NCI-H82 (cell line): ENCODE results near the gene NRXN3.
"Not testable (repeated sequence)": the region's sequence is repeated elsewhere in the genome, so short reads cannot be mapped to it uniquely, and the experiment has no call there.

Source experiments
- DNase-seq: peaks from one replicate; lab custom pipeline; 2025; lab: John Stamatoyannopoulos, UW

NRXN3 gene

DNA sequence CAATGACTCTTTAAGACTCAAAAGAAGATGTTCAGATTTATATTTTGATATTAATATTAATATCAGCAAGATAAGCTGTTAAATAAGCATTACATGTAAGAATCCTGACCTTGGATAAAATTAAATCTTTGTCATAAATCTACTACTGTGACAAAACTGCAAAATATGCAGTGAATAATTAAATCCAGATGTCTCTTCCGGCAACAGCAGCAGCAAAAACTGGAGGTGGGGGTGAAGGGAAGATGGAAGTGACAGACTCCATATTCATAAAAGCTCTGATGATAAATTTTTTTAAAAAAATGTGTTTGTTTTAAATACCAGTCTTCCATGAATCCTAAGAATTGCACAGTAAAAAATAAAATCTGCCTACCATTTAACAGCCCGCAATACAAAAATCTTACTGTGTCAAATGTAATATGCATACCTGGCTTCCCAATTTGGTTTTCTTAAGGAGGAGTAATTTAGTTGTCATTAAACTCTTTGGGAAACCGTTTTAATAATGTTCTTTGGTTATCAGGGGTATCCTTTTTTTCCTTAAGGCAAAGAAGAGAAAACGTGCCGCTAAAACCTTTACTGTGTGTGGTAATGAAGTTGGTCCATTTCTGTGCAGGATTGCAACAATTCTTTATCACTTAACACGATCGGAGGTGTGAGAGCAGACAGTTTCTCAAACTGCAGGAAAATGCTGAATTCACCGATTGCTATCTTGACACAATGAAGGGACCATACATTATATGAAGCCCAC lies 1562.9 kb downstream of the NRXN3 start:
- DNase-seq, result no peak

DNA sequence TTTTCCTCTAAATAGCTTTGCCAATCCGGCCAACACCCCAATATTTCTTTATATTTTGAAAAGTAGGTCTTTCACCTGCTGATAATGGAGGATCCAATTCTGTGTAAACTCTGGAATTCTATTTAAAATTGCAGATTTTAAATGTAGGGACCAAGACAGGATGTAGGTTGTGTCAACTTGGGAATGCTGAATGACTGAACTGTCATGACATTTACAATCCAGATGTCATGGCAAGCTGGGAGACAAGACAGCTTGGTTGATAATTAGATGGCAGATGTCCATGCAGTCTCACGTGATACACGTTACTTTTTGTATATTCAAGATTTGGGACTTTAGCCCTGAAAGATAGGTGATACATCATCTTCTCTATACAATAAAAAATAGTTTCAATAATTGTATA lies 1564.0 kb downstream of the NRXN3 start:
- DNase-seq, result no peak

DNA sequence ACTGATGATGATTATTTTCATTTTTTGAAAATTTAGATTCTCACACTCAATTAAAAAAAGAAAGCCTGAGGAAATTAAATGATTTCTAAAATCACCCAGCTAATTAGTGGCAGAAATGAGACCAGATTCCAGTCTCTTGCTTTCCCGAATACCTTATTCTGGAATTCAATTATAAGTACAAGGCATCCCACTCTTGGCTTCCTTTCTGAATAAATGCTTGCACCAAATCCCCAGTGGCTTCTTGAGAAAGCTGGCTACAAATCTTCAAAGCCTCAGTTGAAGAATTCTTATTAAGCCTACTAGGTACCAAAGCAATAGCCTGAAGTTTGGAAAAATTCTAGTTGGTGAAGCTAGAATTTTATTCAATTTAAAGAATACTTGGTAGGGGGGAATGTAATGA lies 1564.5 kb downstream of the NRXN3 start:
- no peak for DNase-seq

DNA sequence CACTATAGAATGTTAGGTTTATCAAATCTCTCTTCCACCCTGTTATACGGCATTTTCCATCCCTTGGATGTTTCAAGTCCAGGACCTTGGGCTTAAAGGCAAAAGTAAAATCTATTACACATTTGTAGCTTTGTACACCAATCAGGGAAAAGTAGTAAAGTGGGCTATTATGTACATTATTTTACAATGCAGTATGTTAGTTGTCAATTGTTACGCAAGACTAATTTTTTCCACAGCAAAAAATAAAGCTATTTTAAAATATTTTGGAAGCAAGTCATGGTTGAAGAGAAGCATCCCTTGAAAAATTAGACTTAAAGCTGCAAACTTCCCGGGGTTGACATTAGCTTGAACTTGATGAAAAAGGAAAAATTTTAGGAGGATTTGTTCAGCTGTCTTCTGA lies 1564.9 kb downstream of the NRXN3 start:
- DNase-seq, result no peak

DNA sequence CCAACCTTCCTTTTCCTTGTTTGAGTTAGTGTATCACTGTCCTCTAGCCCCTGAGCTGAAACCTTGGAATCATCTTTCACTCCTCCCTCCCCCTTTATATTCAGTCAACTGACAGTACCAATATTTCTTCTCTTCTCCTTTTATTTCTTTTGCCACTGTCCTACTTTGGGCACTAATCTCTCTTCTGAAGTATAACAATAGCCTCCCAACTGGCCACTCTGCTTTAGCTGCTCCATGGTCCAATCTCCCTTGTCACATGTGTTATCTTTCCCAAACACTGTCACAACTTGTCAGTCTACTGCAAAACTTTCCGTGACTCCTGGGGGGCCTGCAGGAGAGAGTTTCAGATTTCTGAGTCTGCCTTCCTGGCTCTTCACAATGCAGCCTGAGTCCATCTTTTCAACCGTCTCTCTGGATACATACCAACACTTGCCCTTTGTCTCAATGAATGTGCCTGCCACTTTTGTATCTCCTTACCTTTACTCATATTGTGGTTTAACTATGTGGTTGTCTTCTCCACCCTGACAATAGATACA lies 1570.0 kb downstream of the NRXN3 start:
- no peak for DNase-seq

- DNase-seq, result no peak
These were observed 1572.0 kb downstream of the NRXN3 start for GRCh38 chr14:79742142-79742541.

- no peak for DNase-seq
These were observed 1574.9 kb downstream of the NRXN3 start for GRCh38 chr14:79745046-79745445.

DNA sequence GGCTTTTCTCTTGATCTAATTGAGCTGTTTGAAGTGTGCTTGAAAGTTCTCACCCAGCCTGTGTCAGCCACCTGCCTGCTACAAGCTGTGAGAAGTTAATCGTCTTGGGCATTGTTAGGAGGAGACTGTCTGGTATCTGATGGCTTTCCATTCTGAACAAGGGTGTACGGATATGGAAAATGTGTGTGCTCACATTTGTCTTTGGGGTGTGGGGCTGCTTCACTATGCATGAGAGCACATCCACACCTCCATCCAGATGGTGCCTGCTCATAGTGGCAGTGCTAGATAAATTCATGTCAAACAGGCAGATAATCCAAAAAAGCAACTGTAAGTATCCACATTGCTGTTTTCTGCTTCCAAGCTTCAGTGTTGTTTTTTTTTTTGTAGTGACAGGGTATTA lies 1578.9 kb downstream of the NRXN3 start:
- no peak for DNase-seq

GRCh38 chr14:79758985-79759384 lies 1588.8 kb downstream of the NRXN3 start:
- no peak for DNase-seq

DNA sequence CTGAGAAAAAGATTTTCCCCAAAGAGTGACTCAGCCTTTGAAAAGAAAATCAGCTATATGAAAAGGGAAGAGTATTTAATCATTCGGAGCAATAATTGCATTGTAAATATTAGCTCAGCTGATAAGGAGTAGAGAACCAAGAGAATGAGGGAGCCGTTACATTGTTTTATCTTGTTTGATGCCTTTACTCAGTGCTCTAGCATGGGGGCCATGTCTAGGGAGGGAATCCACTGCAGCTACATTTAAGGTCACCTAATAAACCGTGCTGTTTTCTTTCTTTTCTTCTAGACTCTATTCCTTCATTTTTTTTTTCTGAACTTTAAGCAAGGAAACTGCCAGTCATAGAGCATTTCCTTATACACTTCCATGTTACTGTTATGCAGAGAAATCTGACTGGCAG lies 1594.2 kb downstream of the NRXN3 start:
- no peak for DNase-seq

- DNase-seq, result no peak
These were observed 1596.3 kb downstream of the NRXN3 start for GRCh38 chr14:79766511-79766910.

DNA sequence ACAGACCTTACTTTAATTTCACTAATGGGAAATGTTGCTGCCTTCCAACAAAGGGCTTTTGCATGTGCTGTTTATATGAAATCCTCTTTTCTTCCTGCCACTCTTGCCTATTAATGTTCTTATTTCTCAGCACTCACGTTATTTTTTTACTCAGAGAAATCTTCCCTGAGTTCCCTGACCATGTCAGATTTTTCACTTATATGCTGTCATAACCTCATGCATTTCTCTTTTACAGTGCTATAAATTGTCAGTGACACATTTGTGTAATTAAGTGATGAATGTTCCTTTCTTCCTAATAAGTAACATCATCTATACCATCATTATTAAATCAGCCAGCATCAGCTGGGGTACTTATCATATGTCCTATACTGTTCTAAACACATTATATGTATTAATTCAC lies 1597.1 kb downstream of the NRXN3 start:
- no peak for DNase-seq

- not testable (repeated sequence) for DNase-seq
These were observed 1597.5 kb downstream of the NRXN3 start for GRCh38 chr14:79767721-79768120.

GRCh38 chr14:79781882-79782281 lies 1611.7 kb downstream of the NRXN3 start:
- DNase-seq, result no peak

- DNase-seq, result no peak
These were observed 1612.9 kb downstream of the NRXN3 start for GRCh38 chr14:79783041-79783440.

DNA sequence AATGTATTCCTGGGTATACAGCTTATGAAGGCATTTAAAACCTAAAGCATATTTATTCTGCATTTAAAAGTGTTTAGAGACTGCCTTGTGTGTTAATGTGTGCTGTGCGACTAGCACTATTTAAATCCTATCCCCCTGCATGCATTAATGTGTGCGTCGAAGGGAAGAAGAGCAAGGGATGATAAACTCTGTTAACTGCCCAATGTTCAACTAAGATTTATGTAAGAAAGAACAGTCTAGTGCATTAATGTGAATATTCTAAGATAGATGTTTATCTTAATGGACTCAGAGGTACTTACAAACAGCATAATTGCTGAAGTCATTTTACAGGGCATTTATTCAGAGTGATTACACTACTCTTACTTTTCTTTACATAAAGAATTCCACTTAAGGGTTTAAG lies 1616.3 kb downstream of the NRXN3 start:
- DNase-seq, result no peak

DNA sequence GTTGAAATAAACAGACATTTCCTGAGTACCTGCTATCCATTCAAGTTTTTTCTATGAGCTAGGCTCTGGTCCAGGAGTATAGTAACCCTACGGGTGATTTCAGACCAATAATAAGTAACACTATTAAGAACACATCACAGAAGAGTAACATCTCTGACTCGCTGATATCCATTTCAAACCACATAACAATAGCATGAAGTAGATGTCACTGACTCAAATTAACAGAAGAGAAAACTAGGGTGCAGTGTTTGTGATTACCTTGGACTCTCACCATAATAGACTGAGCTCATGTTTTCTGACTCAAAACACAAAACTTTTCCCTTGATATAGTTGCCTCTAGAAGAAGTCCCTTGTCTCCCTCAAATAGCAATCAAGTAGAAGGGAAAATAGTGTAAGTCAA lies 1618.2 kb downstream of the NRXN3 start:
- DNase-seq, result no peak

- no peak for DNase-seq
These were observed 1621.0 kb downstream of the NRXN3 start for GRCh38 chr14:79791055-79791732.

DNA sequence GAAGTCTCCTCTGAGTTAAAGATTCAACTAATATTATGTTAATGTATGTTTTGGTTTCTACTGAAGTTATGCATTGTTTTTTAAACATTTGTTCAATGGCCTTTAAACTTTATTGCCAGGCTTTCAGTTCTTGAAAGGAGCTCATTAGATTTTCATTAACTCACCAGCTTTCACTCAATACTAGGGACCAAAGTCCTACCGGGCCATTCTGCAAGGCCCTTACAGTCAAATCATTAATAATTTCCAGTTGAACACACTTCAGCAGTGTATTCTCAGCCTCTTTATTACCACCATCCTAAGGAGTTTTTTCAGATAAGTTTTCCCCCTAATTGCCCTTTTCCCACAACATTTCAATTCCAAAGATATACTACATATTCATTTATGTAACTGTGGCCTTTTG lies 1631.9 kb downstream of the NRXN3 start:
- no peak for DNase-seq

DNA sequence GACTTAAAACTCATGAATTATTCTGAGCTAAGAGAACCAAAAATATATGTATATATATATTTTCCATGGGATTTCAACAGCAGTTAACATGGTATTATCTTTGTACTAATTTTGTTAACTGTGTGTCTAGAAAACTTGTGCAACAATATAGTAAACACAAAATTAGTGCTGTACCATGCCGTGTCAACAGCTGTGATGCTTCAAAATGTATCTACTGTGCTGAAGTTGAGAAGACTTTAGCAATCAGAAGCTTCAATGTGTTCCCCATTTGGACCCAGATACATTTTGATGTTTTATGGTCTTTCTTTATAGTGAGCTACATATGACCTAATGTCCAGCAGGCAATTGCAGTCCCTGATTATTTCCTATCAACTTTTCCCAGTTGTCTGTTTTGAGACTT lies 1635.5 kb downstream of the NRXN3 start:
- DNase-seq, result no peak

DNA sequence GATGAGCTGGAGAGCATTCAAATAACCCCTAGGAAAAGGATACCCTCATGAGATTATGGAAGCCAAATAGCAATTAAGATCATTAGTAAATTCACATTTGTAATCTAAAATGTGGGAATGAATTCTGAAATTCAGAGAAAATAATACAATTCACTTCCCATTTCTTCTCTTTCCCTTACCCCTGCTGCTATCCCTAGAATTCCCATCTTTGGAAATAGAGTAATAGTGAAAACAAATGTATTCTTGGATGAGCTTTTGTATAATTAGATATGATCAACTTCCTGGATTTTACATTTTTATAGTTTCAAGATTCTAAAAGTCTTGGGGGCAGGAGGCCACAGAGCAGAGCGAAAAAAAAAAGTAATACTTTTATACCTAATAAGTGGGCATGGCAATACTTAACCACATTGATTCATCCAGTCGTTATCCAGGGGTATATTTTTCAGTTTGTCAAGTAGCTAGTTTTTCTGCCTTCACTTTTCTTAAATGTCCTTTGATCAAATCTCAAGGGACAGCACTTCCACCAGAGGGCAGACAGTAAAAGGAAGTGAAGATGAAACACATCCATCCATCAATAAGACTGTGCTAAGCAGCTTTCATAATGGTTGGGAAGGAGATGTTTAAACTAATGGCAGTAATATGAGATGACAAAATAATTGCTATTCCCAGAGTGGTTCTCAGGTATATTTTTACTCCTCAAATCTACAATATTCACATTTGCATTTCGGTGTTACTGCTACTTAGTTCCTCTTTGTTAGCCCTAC lies 1639.9 kb downstream of the NRXN3 start:
- peak; percentile 73 for DNase-seq

DNA sequence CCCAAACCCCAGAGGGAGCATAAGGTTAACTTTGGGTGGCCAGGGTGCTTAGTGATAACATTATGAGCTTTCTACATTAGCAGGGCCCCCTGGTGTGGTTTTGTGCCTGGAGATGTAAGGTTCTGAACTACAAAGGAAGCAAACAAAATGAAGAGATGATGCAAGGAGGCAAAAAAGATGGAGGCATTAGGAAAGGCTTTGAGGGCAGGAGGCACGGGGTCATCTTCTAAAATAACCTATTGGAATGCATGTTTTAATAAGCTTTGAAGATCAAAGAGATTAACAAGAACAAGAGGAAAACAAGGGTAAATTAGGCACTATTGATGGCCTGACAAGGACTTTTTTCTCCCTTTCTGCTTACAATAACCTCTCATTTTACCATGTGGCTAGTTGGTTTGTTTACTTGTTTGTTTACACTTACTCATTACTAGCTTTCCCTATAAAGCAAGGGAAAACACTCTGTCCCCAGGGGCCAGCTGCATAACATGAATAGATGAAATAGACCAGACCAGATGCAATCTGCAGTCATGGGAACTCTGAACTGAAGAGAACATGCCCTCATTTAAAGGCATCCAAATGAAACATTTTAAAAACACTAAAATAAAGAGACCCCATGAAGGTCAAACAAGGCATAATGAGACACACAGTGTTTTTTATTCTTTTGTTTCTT lies 1650.8 kb downstream of the NRXN3 start:
- DNase-seq, result peak; percentile 20
